ENCODE measurements around the gene KRT24.

- TF ChIP-seq TAF1 (IDR thresholded peaks at IDR 0.05; ENCODE audit: borderline replicate concordance, low read depth, low read length) (peak; percentile 2; the same call in 1 of the 2 replicates), POLR2A (IDR thresholded peaks at IDR 0.05; ENCODE audit: low read depth, low read length) (no peak)
Observed at GRCh38 chr17:40648384-40648968, 55.1 kb downstream of the KRT24 start.

Measured in GM12892 (cell line).